Stimulated activated naive CD8-positive, alpha-beta T cell treated with anti-CD3 and anti-CD28 coated beads, Interleukin-15, Interleukin-2, amounts not matched to agents 100 ng/mL and 50 ng/mL, for 24 hours (primary cell): ENCODE measurements around the gene PRELID3B.

Source experiments
- H3K27ac Mint-ChIP-seq: one replicate; pipeline ENCODE4 v1.8.0; 2021; ENCODE audit warnings: mild to moderate bottlenecking, mixed read lengths
- H3K27me3 Mint-ChIP-seq: one replicate; pipeline ENCODE4 v1.8.0; 2021; ENCODE audit warnings: mixed read lengths
- H3K36me3 Mint-ChIP-seq: one replicate; pipeline ENCODE4 v1.8.0; 2021; ENCODE audit warnings: low read depth, mixed read lengths
- H3K4me1 Mint-ChIP-seq: one replicate; pipeline ENCODE4 v1.8.0; 2021; ENCODE audit warnings: low read depth, mixed read lengths
- H3K4me3 Mint-ChIP-seq: one replicate; pipeline ENCODE4 v1.8.0; 2021; ENCODE audit warnings: mild to moderate bottlenecking, mixed read lengths
- H3K9me3 Mint-ChIP-seq: one replicate; pipeline ENCODE4 v1.8.0; 2021; ENCODE audit warnings: mixed read lengths

The PRELID3B gene

GRCh38 chr20:59042151-59042795 is at the start of gene PRELID3B:
Gene PRELID3B (minus strand): TSS chr20:59042786. CDS start chr20:59042730, 56 bp downstream.
- Mint-ChIP-seq H3K27ac (peak within 1 kb of the TSS; percentile 94), H3K27me3 (no peaks in the 10 kb centered on the region), H3K9me3 (no peaks in the 10 kb centered on the region), H3K4me1 (peaks cover 72% of the 10 kb centered on the region), H3K4me3 (peak within 1 kb of the TSS; percentile 95), H3K36me3 (peaks cover 40% of the 10 kb centered on the region)

GRCh38 chr20:59087829-59088433 is 45.3 kb upstream of the PRELID3B start:
- H3K27me3 Mint-ChIP-seq, result peaks cover 6% of the 10 kb centered on the region
- H3K4me1 Mint-ChIP-seq, result peaks cover 5% of the 10 kb centered on the region
- H3K4me3 Mint-ChIP-seq, result no peak overlapping the region
- H3K36me3 Mint-ChIP-seq, result no peaks in the 10 kb centered on the region
- no peaks in the 10 kb centered on the region for H3K9me3 Mint-ChIP-seq
- no peak overlapping the region for H3K27ac Mint-ChIP-seq

GRCh38 chr20:59086923-59087322 is 44.3 kb upstream of the PRELID3B start:
- no peak overlapping the region for H3K4me3 Mint-ChIP-seq
- H3K36me3 Mint-ChIP-seq, result no peaks in the 10 kb centered on the region
- H3K9me3 Mint-ChIP-seq, result no peaks in the 10 kb centered on the region
- no peak overlapping the region for H3K27ac Mint-ChIP-seq
- peaks cover 5% of the 10 kb centered on the region for H3K4me1 Mint-ChIP-seq
- H3K27me3 Mint-ChIP-seq, result peaks cover 6% of the 10 kb centered on the region

GRCh38 chr20:59084041-59084850 is 41.7 kb upstream of the PRELID3B start:
- H3K9me3 Mint-ChIP-seq, result no peaks in the 10 kb centered on the region
- H3K4me1 Mint-ChIP-seq, result peaks cover 5% of the 10 kb centered on the region
- peaks cover 21% of the 10 kb centered on the region for H3K27me3 Mint-ChIP-seq
- no peak overlapping the region for H3K27ac Mint-ChIP-seq
- no peak overlapping the region for H3K4me3 Mint-ChIP-seq
- H3K36me3 Mint-ChIP-seq, result no peaks in the 10 kb centered on the region

- peaks cover 22% of the 10 kb centered on the region for H3K27me3 Mint-ChIP-seq
- H3K36me3 Mint-ChIP-seq, result no peaks in the 10 kb centered on the region
- no peaks in the 10 kb centered on the region for H3K9me3 Mint-ChIP-seq
- H3K4me1 Mint-ChIP-seq, result peaks cover 11% of the 10 kb centered on the region
- H3K27ac Mint-ChIP-seq, result no peak overlapping the region
- H3K4me3 Mint-ChIP-seq, result no peak overlapping the region
These were observed 40.4 kb upstream of the PRELID3B start for GRCh38 chr20:59082981-59083380.

GRCh38 chr20:59082077-59082740 is 39.6 kb upstream of the PRELID3B start:
- peaks cover 22% of the 10 kb centered on the region for H3K27me3 Mint-ChIP-seq
- H3K4me1 Mint-ChIP-seq, result peaks cover 17% of the 10 kb centered on the region
- H3K9me3 Mint-ChIP-seq, result no peaks in the 10 kb centered on the region
- H3K27ac Mint-ChIP-seq, result no peak overlapping the region
- no peaks in the 10 kb centered on the region for H3K36me3 Mint-ChIP-seq
- H3K4me3 Mint-ChIP-seq, result no peak overlapping the region

- Mint-ChIP-seq H3K4me3 (no peak overlapping the region), H3K27ac (no peak overlapping the region), H3K27me3 (peaks cover 22% of the 10 kb centered on the region), H3K36me3 (no peaks in the 10 kb centered on the region), H3K9me3 (no peaks in the 10 kb centered on the region), H3K4me1 (peaks cover 29% of the 10 kb centered on the region)
These were observed 38.5 kb upstream of the PRELID3B start for GRCh38 chr20:59081036-59081435.

- peaks cover 54% of the 10 kb centered on the region for H3K4me1 Mint-ChIP-seq
- H3K4me3 Mint-ChIP-seq, result no peak overlapping the region
- no peaks in the 10 kb centered on the region for H3K9me3 Mint-ChIP-seq
- H3K36me3 Mint-ChIP-seq, result no peaks in the 10 kb centered on the region
- no peak overlapping the region for H3K27ac Mint-ChIP-seq
- H3K27me3 Mint-ChIP-seq, result peaks cover 21% of the 10 kb centered on the region
These were observed 35.6 kb upstream of the PRELID3B start for GRCh38 chr20:59078231-59078630.

GRCh38 chr20:59077705-59078104 is 35.1 kb upstream of the PRELID3B start:
- H3K9me3 Mint-ChIP-seq, result no peaks in the 10 kb centered on the region
- H3K4me1 Mint-ChIP-seq, result peaks cover 54% of the 10 kb centered on the region
- H3K27ac Mint-ChIP-seq, result peak overlapping the region; percentile 57
- no peak overlapping the region for H3K4me3 Mint-ChIP-seq
- peaks cover 26% of the 10 kb centered on the region for H3K27me3 Mint-ChIP-seq
- H3K36me3 Mint-ChIP-seq, result no peaks in the 10 kb centered on the region

- Mint-ChIP-seq H3K9me3 (no peaks in the 10 kb centered on the region), H3K4me3 (no peak overlapping the region), H3K27ac (peak overlapping the region; percentile 28), H3K4me1 (peaks cover 59% of the 10 kb centered on the region), H3K36me3 (no peaks in the 10 kb centered on the region), H3K27me3 (peaks cover 21% of the 10 kb centered on the region)
These were observed 33.4 kb upstream of the PRELID3B start for GRCh38 chr20:59075934-59076508.

- H3K27me3 Mint-ChIP-seq, result peaks cover 18% of the 10 kb centered on the region
- H3K36me3 Mint-ChIP-seq, result no peaks in the 10 kb centered on the region
- no peak overlapping the region for H3K4me3 Mint-ChIP-seq
- H3K9me3 Mint-ChIP-seq, result no peaks in the 10 kb centered on the region
- peaks cover 61% of the 10 kb centered on the region for H3K4me1 Mint-ChIP-seq
- H3K27ac Mint-ChIP-seq, result no peak overlapping the region
These were observed 31.9 kb upstream of the PRELID3B start for GRCh38 chr20:59074456-59074855.

GRCh38 chr20:59073582-59073981 is 31.0 kb upstream of the PRELID3B start:
- H3K27me3 Mint-ChIP-seq, result peaks cover 20% of the 10 kb centered on the region
- no peaks in the 10 kb centered on the region for H3K36me3 Mint-ChIP-seq

GRCh38 chr20:59071216-59071615 is 28.6 kb upstream of the PRELID3B start:
- no peaks in the 10 kb centered on the region for H3K36me3 Mint-ChIP-seq

More at GRCh38 chr20:59073582-59073981, 31.0 kb upstream of the PRELID3B start:
- Mint-ChIP-seq H3K9me3 (no peaks in the 10 kb centered on the region), H3K27ac (no peak overlapping the region), H3K4me3 (no peak overlapping the region), H3K4me1 (peaks cover 58% of the 10 kb centered on the region)

GRCh38 chr20:59069026-59069425 is 26.4 kb upstream of the PRELID3B start:
- Mint-ChIP-seq H3K27ac (no peak overlapping the region), H3K4me1 (peaks cover 12% of the 10 kb centered on the region), H3K27me3 (peaks cover 21% of the 10 kb centered on the region), H3K36me3 (no peaks in the 10 kb centered on the region), H3K9me3 (no peaks in the 10 kb centered on the region), H3K4me3 (no peak overlapping the region)

More at GRCh38 chr20:59071216-59071615, 28.6 kb upstream of the PRELID3B start:
- Mint-ChIP-seq H3K4me3 (no peak overlapping the region), H3K27me3 (peaks cover 25% of the 10 kb centered on the region), H3K9me3 (no peaks in the 10 kb centered on the region), H3K27ac (no peak overlapping the region), H3K4me1 (peaks cover 34% of the 10 kb centered on the region)
